ENCODE results near the gene ETV6. TPM values are rescaled to one million over a fixed set of nuclear protein-coding genes. Genes with fewer than 3 reads are reported as not detected.
A peak's percentile ranks its signal among the peaks of the same experiment; 100 is the strongest.

ETV6 gene
- total RNA-seq, 1 donor = 11.2 TPM

DNA sequence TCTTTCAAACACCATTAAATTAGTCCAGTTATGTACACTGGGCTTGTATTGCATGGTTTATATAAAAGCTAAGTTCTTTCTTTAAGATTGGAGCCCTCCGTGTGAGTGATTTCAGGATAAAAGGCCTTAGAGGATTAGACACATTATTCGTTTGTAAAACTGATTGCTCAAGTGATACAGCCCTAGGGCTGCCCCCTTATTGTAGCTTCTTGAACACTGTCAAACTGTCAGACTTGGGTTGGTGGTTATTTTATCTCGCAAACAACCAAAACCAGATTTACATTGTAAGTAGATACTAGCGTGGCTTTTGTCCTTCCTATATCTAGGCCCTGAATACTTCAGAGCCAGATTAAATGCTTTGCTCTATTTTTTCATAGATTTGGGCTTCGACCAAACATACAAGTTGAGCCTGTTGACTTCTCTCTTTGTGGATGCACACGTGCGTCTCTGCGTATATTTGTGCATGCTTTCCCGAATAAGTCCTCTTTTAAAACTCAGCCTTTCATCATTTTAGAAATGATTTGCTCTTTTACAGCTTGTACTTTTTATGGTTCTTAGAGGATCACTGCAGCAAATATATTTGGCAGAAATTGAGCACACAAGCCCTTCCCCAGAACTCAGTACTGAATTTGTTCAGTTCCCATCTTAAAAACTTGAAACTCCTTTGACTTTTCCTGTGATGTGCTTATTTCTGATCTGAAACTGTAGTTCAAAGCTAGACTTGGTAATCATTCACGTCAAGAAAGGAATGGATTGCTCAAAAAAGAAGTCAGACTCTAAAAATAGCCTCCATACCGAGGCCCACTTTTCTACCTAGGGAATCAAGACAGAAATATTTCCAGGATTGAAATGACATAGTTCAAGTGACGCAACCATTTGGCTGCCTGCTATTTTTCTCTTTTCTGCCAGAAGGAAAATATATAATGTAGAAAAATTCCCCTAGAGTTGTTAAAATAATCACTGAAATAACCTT lies 129.5 kb downstream of the ETV6 start:
- TF ChIP-seq, protein P1, sequence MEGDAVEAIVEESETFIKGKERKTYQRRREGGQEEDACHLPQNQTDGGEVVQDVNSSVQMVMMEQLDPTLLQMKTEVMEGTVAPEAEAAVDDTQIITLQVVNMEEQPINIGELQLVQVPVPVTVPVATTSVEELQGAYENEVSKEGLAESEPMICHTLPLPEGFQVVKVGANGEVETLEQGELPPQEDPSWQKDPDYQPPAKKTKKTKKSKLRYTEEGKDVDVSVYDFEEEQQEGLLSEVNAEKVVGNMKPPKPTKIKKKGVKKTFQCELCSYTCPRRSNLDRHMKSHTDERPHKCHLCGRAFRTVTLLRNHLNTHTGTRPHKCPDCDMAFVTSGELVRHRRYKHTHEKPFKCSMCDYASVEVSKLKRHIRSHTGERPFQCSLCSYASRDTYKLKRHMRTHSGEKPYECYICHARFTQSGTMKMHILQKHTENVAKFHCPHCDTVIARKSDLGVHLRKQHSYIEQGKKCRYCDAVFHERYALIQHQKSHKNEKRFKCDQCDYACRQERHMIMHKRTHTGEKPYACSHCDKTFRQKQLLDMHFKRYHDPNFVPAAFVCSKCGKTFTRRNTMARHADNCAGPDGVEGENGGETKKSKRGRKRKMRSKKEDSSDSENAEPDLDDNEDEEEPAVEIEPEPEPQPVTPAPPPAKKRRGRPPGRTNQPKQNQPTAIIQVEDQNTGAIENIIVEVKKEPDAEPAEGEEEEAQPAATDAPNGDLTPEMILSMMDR (IDR thresholded peaks at IDR 0.05; ENCODE audit: insufficient read depth, low read depth, low read length) = no peak
- DNase-seq (ENCODE audit: low read depth) = peak; percentile 66
- no peak overlapping the region for H3K4me3 ChIP-seq (ENCODE audit: low read depth, low read length)

DNA sequence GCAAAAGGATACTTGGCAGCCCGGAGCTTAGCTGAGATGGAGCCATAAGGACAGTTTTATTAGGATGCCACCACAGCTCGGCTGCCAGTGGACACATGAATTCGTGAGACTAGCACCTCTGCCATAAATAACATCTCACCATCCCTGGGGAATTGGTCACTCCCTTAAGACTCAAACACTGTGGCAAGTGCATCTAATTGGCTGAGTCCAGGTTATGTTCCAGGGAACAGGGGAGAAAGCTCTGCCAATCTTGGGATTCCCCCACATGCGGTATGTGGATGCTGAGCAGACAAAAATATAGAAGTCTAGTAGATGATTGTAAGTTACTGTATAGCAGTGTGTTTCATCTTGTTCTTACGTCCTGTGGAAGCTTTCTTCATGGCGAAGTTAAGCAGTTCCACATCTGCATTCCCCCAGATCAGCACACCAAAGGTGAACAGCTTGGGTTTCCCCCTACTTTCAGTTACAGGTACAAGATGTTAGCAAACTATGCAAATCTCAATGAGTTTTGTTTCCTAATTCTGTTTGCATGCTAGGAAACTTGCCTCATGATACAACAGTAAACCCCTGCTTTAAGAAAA lies 131.1 kb downstream of the ETV6 start:
- TF ChIP-seq, protein P1 (IDR thresholded peaks at IDR 0.05; ENCODE audit: insufficient read depth, low read depth, low read length) = no peak
- DNase-seq (ENCODE audit: low read depth) = no peak

DNA sequence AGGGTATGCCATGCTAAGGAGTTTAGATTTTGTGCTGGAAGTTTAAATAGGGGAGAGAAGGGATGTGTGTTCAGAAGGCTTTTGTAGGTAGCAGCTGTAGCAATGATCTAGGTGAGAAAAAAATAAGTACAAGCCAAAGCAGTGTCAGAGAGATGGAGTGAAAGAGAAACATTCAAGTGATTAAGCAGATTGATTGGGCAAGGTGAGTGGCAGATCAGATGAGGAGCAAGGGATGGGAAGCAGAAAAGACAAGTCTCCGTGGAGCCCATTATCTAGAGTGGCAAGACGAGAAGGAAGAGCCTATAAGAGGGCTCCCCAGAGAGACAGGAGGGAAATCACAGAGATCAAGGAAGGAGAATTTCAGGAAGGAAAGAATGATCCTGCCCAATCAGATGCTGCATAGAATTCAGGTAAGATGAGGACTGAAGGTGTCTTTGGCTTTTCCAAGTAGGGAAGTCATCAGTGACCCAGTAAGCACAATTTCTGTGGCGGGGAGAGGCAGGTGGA lies 133.5 kb downstream of the ETV6 start:
- DNase-seq (ENCODE audit: low read depth) = no peak
- no peak overlapping the region for H3K4me3 ChIP-seq (ENCODE audit: low read depth, low read length)
- TF ChIP-seq, protein P1 (IDR thresholded peaks at IDR 0.05; ENCODE audit: insufficient read depth, low read depth, low read length) = no peak

More for the DNA sequence above, 131.1 kb downstream of the ETV6 start:
- H3K4me3 ChIP-seq (ENCODE audit: low read depth, low read length) = no peak overlapping the region

DNA sequence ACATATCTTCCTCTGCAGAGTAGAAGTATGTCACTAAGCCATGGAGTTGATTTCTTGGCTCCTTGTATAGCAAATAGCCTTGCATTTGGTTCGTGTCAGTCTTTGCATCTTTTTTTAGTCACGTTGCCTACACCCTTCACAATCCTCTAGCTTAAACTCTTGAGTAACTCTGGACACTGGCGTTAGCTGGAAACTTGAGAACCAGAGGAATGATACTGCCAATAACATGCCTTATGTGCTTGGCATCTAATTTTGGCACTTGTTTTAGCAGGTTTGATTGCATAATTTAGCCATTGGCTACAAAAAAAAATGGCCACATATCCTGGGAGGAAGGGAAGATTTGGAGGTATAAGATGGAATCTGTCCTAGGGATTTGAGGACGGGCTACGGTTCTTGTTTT lies 136.2 kb downstream of the ETV6 start:
- TF ChIP-seq, protein P1 (IDR thresholded peaks at IDR 0.05; ENCODE audit: insufficient read depth, low read depth, low read length) = no peak
- DNase-seq (ENCODE audit: low read depth) = no peak
- no peak overlapping the region for H3K4me3 ChIP-seq (ENCODE audit: low read depth, low read length)

DNA sequence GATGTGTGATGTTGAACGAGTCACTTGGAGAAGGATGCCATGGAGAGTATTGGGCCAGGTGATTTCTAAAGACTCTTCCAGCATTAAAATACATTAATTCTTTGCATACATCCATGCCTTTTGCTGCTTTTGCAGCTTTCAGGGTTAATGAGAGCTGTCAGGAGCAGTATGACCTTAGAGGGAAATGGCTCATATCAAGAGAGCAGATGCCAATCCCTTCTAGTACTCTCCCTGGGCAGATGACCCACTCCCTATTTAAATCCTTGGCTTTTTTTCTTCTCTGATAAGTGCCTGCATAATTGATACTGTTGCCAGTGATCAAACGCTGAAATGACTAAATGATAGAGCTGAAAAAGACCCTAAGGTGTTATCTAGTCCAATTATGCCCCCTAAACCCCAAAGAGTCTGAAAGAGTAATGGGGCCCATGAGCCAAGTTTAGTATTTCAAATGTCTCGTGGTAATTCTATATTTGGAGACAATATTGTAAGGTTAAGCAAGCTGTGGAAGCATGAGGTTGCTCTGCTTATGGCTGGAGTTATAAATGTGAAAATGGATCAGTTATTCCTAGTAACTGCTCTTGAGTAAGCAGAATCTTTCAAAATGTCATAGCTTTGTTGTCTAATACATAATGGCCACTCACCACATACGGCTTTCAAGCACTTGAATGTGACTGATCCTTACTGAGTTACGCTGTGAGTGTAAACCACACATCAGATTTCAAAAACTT lies 137.3 kb downstream of the ETV6 start:
- no peak overlapping the region for H3K4me3 ChIP-seq (ENCODE audit: low read depth, low read length)
- no peak for DNase-seq (ENCODE audit: low read depth)
- TF ChIP-seq, protein P1 (IDR thresholded peaks at IDR 0.05; ENCODE audit: insufficient read depth, low read depth, low read length) = no peak

DNA sequence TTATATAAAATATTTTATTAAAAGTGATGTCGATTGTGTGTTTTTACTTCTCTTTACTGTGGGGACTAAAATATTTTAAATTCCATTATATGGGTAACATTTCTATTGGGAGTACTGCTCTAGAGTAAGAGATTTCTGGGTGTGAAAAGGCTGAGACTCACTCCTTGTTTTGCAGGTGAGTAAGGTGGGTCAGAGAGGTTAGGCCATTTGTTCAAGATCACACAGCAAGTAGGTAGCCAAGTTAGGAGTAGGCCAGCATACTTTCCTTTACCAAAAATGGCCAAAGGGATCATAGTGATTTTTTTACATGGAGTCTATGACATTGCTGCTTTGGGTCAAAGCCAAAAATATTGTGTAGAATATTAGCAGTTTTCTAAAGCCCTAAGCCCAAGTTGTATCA lies 138.0 kb downstream of the ETV6 start:
- H3K4me3 ChIP-seq (ENCODE audit: low read depth, low read length) = no peak overlapping the region
- DNase-seq (ENCODE audit: low read depth) = no peak
- TF ChIP-seq, protein P1 (IDR thresholded peaks at IDR 0.05; ENCODE audit: insufficient read depth, low read depth, low read length) = no peak
